Fibroblast of villous mesenchyme (primary cell): ENCODE measurements around the gene PLD3. TPM values are rescaled to one million over a fixed set of nuclear protein-coding genes. Genes with fewer than 3 reads are reported as not detected.
A peak's percentile ranks its signal among the peaks of the same experiment; 100 is the strongest.
"Not testable (repeated sequence)": the region's sequence is repeated elsewhere in the genome, so short reads cannot be mapped to it uniquely, and the experiment has no call there.

ENCODE experiments used
- DNase-seq: peaks from one replicate; pipeline ENCODE4 v3.0.0-alpha.2; 2010; ENCODE audit warnings: low read depth
- H3K4me3 ChIP-seq: 2 replicates; pipeline ENCODE4 v1.5.1; 2011; ENCODE audit warnings: low read depth, mild to moderate bottlenecking, low read length
- CTCF ChIP-seq: IDR thresholded peaks from 2 replicates; pipeline ENCODE4 v1.5.1; 2012; ENCODE audit warnings: low read depth, mild to moderate bottlenecking, low read length; ENCODE audit not compliant: insufficient read depth
- total RNA-seq: library from RNA; depleted of rRNA; stranded (reverse); fragments of >200 nt; gene quantifications from 2 replicates; pipeline ENCODE4 v1.2.3, GENCODE V29; 2012

PLD3 gene
- total RNA-seq, 1 donor = 146 TPM

- H3K4me3 ChIP-seq = peak overlapping the region; percentile 68
- peak; percentile 90 for DNase-seq
- no peak for TF ChIP-seq CTCF
Observed at GRCh38 chr19:40403262-40403984, 54.9 kb downstream of the PLD3 start.

GRCh38 chr19:40407714-40408597 lies 59.5 kb downstream of the PLD3 start:
- no peak for TF ChIP-seq CTCF
- H3K4me3 ChIP-seq = no peak overlapping the region
- DNase-seq = no peak

GRCh38 chr19:40408598-40408925 lies 60.1 kb downstream of the PLD3 start:
- H3K4me3 ChIP-seq = not testable (repeated sequence)

GRCh38 chr19:40410030-40410389 lies 61.5 kb downstream of the PLD3 start:
- DNase-seq = no peak
- no peak for TF ChIP-seq CTCF

More at GRCh38 chr19:40408598-40408925, 60.1 kb downstream of the PLD3 start:
- not testable (repeated sequence) for DNase-seq

GRCh38 chr19:40411125-40411842 lies 62.8 kb downstream of the PLD3 start:
- no peak for TF ChIP-seq CTCF
- no peak overlapping the region for H3K4me3 ChIP-seq
- no peak for DNase-seq

More at GRCh38 chr19:40410030-40410389, 61.5 kb downstream of the PLD3 start:
- no peak overlapping the region for H3K4me3 ChIP-seq

GRCh38 chr19:40411958-40412499 lies 63.5 kb downstream of the PLD3 start:
- DNase-seq = no peak
- H3K4me3 ChIP-seq = no peak overlapping the region
- TF ChIP-seq CTCF = no peak

GRCh38 chr19:40412866-40413265 lies 64.4 kb downstream of the PLD3 start:
- no peak for TF ChIP-seq CTCF
- DNase-seq = no peak
- H3K4me3 ChIP-seq = no peak overlapping the region
